CD1c-positive myeloid dendritic cell (primary cell): Measurements from ENCODE around the gene TRIM62.

ENCODE experiments used
- DNase-seq: peaks from one replicate; pipeline ENCODE4 v3.0.0-alpha.2; 2016; ENCODE audit errors: extremely low spot score

Gene TRIM62

DNA sequence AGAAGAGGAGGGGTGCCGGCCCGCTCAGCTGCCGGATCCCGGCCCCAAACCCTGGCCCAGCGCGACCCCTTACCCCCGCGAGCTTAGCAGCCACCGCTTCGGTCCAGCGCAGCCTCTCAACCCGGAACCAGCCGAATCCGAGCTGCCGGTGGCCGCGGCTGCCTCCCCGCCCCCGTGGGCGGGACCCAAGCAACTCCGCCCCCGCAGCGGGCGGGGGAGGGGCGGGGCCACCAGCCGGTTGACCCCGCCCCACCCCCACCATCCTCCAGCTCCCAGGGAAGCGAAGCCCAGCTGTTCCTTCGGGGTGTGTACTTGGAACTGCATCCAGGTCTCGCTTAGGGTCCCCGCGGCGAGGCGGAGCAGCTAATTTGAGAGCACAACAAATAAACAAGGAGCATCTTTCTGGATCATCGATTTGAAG is at the start of gene TRIM62:
Gene TRIM62, minus strand, starts transcription at position 123 of the 421 bp plus-strand sequence. CDS start 611 bp downstream, outside the sequence.
- DNase-seq: peak; percentile 93

DNA sequence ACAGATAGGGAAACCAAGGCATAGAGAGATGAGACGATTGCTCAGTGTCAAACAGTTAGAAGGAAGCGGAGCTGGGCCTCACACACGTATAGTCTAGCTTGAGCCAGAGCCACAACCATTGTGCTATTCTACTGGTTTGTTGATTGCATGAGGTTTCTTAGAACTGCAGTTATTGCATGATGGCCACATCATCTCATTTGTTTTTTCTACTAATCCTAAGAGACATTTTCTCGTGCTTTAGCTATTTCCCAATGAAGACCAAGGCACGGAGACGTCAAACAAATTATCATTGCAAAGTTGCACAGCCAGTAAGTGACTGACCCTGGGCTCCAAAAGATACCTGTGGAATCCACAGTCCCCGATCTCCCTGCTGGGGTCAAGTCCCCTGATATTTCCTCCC is 49.3 kb upstream of the TRIM62 start:
- DNase-seq: no peak

DNA sequence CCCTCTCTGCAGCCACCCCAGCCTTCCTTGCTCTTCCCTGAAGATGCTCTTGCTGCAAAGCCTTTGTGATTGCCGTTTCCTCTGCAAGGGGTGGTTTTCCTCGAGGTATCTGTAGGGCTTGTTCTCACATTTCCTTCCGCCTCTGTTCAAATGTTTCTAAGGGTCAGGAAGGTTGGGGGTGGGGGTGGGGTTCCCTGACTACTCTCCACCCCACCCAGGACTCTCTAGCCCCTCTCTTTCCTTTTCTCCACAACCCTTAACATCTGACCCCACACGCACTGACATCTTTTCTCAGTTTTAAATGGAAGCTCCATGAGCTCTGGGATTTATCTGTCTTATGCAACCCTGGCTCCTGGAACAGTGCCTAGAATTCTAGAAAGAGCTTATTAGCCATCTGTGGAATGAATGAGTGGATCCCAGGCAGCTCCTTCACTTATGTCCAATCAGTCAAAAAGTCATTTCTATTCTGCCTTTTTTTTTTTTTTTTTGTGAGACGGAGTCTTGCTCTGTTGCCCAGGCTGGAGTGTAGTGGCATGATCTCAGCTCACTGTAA is 47.2 kb upstream of the TRIM62 start:
- DNase-seq: no peak

DNA sequence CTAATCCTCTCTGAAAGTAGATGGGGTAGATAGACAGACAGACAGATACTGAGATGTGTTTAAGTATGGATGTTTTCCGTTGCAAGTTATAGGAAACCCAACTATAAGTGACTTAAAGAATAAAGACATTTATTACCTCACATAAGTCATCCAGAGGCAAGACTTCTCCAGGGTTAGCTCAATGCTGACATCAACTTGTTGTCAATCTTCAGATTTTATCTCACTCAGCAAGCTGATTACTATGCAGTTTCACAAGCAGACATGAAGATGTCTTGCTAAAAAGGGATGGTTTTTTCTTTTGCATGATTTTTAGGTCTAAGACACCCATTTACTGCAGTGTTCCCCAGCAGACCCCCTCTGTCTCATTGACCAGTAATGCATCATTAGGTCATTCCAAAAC is 43.7 kb upstream of the TRIM62 start:
- DNase-seq: no peak

DNA sequence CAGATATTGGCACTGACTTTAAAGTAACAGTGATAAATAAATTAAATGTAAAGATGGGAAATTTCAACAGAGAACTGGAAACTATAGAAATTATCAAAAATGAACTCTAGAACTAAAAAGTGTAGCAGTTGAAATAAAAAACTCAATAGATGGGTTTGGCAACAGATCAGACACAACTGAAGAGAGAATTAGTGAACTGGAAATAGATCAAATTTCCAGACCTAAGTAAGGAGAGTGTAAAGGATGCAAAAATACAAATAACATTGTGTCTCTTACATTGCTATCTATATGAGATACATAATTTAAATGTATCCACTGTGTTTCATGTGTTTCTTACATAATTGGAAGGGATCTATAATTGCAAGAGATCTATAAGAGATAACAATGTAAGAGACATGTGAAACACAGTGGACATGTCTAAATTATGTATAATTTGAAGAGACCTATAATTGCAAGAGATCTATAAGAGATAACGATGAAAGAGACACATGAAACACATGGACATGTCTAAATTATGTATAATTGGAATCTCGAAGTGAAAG is 42.4 kb upstream of the TRIM62 start:
- DNase-seq: no peak

DNA sequence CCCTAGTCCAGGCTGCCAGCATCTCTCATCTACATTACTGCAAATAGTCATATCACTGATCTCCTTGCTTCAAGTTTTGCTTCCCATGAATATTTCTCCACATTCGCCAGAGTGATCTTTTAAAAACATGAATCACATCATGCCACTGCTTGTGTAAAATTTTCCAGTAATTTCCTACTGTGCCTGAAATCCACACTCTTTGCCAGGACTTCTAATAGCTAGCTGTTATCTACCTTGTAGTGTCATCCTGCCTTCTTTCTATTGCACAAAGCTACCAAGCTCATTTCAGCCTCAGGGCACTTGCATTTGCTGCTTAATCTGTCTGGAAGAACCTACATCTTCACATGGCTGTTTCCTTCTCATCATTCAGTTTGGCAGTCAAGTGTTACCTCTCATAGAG is 40.5 kb upstream of the TRIM62 start:
- DNase-seq: no peak

DNA sequence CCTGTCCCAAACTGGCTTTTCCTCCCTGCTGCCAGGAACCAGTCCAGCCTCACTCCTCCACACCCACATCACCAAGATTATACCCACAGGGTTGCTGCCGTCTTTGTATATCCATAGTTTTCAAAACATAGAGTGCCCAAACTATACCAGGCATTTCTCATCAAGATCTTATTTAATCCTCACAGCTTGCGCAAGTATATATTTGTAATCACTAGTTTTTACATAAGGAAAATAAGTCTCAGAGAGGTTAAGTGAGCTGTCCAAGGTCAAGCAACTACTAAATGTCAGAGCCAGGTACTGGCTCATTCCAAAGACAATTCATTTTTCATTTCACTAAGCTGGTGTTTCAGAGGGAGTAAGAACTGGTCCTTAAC is 39.5 kb upstream of the TRIM62 start:
- DNase-seq: no peak

DNA sequence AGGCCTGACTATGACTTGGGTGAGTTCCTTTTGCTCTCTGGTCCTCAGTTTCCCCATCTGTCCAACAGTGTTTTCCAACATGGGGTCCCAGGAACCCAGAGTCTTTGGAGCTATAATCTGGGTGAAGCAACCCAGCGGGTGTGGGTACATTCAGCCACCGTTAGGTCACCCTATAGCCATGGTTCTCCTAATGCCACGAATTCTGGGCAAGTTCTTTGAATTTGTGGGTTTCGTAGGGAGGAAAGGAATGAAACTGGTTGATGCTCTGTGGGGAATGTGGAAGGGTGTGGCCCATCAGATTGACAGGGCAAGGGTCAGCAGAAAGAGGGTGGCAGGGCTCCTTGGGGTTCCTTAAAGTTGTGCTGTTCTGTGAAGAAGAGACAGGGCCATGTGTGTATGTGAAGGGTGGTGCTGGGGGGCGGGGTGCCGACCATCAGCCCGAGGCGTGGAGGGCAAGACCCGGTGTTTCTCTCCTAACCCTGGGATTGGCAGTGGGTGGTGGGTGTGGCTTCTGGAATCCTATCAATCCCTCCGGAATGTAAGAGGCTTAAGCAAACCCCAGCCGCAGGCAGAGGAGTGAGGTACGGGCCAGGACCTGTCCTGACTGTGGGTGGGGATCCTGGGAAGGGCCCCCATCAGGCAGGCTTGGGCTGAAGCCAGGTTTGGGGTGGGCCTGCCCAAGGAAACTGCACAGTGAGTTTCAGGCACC is 39.0 kb upstream of the TRIM62 start:
- no peak for DNase-seq

DNA sequence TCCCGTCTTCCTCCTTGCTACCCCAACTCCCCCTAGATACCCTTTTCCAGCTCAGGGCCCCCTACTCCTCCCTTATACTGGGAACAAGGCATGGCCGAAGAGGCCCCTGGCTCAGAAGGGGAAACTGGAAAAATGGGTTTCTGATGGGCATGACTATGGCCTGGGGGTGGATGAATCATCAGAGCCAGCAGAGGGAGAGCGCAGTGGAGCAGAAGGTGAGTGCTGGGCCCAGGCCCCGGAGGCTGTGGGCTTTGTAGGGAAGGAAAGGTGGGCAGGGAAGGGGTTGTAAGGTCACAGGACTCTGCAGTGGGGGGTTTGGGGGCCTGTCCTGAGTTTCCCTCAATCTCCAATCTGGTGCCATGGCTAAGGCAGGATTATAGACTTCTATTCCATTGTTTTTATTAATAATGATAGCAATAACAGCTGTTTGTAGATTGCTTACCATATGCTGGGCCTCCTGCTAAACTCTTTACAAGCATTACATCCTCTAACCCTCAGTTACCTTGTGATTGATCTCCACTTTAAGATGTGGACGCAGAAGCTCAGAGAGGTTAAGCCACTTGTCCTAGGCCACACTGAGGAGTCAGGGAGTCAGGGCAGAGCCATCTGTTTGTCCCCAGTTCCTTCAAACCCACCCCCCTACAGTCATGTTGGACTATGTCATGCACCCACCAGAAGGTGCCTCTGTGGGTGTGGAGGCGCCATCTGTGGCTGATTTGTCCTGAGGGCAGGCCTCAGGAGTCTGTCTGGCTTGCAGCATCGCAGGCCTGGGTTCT is 38.2 kb upstream of the TRIM62 start:
- DNase-seq: peak; percentile 5

DNA sequence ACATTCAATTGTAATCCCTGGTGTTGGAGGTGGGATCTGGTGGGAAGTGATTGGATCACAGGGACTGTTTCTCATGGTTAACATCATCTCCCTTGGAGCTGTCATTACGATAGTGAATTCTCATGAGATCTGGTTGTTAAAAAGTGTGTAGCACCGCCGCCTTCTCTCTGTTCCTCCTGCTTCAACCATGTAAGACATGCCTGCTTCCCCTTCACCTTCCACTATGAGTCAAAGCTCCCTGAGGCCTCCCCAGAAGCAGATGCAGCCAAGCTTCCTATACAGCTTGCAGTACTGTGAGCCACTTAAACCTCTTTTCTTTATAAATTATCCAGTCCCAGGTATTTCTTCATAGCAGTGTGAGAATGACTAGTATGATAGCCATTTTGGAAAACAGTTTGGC is 30.1 kb upstream of the TRIM62 start:
- DNase-seq: peak; percentile 1

DNA sequence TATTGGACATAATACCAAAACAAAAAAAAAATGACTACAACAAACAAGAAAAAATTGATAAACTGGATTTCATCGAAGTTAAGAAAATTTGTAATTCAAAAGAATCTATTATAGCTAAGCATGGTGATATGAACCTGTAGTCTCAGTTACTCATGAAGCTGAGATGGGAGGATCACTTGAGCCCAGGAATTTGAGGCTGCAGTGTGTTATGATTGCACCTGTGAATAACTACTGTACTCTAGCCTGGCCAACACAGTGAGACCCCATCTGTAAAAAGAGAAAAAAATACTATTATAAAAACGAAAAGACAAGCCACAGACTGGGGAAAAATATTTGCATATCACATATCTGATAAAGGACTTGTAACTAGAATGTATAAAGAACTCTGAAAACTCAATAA is 24.5 kb upstream of the TRIM62 start:
- no peak for DNase-seq

DNA sequence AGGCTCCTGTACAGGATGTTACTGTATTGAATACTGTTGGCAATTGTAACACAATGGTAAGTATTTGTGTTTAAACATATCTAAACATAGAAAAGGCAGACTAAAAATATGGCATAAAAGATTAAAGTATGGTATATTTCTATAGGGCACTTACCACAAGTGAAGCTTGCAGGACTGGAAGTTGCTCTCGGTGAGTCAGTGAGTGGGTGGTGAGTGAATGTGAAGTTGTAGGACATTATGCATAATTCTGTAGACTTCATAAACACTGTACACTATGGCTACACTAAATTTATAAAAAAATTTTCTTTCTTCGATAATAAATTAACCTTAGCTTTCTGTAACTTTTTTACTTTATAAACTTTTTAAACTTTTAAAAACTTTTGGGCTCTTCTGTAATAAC is 13.7 kb upstream of the TRIM62 start:
- no peak for DNase-seq

DNA sequence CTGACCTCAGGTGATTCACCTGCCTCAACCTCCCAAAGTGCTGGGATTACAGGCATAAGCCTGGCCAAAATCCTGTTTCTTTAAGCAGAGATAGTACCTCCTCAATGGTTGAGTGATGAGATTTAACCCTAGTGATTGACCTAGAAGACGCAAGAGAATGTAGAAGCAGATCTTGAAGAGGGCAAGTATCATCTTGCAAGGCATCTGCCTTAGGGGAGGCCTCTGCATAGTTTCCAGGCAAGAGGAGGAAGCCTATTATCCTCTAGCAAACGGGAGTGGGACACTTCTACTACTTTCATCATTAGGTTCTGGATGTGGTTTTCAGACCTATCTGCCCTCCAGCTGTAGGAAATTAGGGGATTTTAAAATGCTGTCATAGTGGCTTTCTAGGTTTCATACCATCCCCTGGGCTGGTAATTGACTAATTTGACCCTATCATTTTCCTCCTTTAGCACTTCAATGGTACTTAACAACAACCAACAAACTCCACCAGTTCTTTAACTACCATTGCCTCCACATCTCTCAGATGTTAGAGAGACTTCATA is 10.0 kb upstream of the TRIM62 start:
- DNase-seq: no peak

DNA sequence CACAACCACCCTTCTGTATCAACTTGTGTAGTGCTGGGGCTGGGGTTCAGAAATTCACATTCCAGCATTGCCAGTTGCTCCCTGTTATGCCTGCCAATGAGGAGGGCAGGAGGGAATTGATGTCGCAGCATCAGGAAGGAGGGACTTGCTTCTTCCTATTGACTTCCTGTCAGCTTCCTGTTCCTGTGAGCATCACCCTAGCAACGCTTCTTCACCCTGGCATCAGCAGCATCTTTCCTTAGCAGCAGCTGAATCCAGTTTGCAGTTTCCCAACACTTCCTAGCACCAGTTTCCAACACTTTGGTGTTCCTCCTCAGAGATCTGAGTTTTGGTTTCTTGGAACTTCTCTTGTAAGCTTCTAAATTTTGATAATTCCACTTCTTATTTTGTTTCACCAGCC is 8.9 kb upstream of the TRIM62 start:
- DNase-seq: no peak

DNA sequence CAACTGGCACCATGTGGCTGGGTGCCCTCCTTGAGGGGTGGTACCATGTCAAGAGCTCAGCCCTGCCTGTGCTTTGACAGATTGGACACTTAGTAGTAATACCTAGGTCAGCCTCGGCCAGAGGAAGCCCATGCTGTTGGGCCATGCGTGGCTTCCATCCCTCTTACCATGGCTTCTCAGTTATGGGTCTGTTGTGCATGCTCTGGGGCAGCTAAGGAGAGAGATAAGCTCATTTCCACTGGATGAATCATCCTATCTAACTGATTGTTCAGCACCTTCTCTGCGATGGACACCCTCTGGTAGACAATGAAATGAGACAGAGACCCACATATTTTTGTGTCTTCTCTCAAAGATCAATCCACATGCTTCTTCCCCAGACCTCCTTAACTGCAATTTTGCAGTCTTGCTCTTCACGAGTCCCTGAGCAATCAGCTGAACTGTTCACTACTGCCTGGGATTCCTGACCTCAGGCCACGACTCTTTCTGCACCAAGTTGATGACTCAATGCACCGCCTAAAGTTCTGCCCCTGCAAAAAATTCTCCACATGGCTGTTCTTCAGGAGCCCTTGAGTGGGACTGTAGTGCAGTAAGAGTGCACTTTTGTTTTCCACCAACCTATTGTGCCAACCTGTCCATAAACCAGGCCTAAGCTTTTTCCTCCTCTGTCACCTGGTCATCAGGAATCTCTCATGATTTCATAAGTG is 6.9 kb upstream of the TRIM62 start:
- DNase-seq: no peak

DNA sequence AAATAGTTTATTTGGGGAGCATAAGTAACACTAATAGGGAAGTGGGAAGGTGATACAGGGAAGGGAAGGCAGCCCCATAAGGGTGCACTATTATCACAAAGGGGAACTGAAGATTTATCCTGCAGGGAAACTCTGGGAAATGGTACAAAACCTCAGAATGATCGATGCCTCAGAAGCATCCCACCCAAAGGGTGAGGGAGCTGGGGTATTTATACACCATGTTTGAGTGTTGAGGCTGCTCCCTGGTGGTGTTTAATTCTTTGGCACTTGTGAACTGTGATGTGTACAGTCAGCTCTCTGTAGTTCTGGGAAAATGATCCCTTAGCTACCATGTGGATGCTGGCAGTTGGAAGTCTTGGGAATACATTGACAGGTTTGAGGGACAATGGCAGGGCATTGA is 5.1 kb upstream of the TRIM62 start:
- DNase-seq: no peak

DNA sequence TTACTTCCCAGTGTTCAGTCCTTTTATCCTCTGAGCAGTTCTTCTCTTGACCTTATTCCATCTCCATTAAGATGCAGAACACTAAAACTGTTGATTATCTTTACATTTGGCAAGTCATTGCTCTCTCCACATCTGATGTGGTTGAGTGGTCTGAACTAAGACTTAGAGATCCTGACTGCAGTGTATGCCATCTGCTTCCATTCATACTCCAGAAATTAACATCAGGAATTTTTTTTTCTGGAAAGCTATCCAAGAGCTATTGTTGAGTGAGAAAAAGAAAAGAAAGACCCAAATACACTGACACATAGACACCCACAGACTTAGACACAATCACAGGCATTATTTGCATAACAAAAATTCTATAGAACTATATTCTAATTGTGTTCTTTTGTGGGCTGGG is 3.7 kb upstream of the TRIM62 start:
- no peak for DNase-seq

DNA sequence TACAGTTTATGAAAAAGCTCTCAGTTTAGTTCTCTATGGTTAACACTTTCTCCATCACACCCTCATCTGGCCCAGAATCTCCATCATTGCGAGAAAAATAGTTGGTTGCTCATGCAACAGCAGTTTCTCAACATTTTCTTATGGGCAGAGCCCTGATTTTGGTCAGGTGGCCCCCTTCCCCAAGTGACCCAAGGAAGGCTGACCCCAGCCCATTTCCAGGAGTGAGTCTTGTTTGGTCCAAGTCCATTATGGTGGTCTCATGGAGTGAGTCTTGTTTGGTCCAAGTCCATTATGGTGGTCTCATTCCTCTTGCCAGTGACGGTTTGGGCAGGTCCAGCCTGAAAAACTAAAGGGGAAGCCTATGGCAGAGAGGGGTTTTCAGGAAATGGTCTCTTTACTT is 1.5 kb upstream of the TRIM62 start:
- DNase-seq: no peak

DNA sequence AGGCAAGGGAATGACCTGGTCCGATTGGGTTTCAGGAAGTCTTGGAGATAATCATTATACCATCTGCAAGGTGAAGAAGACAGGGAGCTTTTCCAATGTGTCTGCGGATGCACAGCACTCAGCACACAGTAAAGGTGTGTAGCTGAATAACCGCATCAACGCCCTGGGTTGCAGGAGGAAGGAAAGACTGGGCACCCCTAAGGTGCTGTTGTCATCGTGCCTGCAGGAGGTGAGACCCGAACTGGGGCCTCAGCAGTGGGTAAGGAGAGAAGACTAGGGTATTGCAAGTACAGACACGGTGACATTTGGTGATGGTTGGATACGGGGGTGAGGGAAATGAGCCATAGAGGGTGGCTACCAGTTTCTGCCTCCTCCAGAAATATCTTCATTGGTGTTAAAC is 1.1 kb upstream of the TRIM62 start:
- no peak for DNase-seq

DNA sequence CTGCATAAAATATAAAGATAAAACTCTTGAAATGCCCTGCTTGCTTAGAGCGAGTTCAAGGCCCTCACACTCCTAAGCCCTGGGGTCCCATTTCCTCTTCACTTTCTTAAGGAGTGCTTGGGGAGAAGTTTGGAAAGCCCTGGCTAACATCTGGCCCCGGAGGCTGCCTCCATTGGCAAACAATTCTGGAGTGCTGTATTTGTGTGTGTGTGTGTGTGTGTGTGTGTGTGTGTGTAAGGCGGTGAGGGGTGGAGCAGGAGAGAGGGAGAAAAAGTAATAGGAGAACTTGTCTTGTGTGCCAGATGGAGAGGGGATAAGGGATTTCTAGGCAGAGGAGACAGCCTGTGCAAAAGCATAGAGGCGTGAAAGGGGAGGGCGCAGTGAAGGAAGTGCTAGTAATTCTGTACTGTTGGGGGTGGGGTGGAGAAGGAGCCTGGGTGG is 578 bp upstream of the TRIM62 start:
- no peak for DNase-seq

DNA sequence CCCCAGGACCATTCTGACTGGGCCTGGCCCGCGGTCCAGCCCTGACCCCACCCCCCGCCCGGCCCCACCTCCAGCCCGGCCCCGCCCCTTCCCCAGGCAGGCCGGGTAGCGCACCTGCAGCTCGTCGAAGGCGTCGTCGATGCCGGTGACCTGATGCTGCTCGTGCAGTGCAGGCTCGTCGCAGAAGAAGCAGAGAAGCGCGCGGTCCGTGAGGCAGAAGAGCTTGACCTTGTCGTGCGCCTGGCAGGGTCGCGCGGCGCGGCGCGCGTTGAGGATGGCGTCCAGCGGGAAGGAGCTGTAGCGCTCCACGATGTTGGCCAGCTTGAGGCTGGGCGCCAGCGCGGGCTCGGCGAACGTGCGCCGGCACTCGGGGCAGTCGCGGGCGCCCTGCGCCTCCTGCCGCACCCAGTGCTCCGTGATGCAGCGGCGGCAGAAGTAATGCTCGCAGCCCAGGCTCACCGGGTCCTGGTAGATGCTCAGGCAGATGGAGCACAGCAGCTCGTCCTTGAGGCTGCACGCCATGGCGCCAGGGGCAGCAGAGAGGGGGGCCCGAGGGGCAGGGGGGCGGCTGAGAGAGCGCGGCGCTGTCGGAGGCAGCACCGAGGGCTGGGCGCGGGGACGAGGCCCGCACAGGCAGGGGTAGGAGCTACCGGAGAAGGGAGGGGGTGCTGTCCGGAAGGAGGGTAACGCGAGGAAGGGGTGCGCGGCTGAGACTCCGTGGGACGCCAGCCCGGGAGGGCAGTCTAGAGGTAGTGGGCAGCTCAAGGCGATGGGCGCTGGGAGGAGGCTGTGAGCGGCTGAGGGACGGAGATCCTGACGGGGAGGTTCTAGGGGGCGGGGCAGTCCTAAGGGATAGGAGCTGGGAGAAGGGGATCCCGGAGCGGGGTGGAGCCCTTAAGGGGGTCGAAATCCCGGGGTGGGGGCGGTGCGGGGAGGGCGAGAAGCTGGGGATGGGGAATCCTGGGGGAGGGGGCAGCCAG is 642 bp downstream of the TRIM62 start:
- DNase-seq: peak; percentile 81
